IMR-90 (cell line): Measurements from ENCODE around the gene SYNE1. TPM values are rescaled to one million over a fixed set of nuclear protein-coding genes. Genes with fewer than 3 reads are reported as not detected.

Source experiments
- ATAC-seq: fragments of 200-7000 bp; cut with Tn5 transposase; 2 replicates; pipeline ENCODE4 v1.9.1; 2020; ENCODE audit warnings: low read depth, mild to moderate bottlenecking, moderate library complexity
- BruUV-seq: library from RNA; stranded (reverse); fragments of 400-500 nt; replicated peaks from 2 replicates; lab custom pipeline; 2021; lab: Mats Ljungman, UMichigan
- CTCF ChIA-PET: fragments of 300-600 bp; formaldehyde crosslinking; extraction: SDS; loops from one replicate; lab custom pipeline; 2021; ENCODE audit warnings: antibody characterized with exemption; lab: Yijun Ruan, JAX
- POLR2A ChIA-PET: fragments of 300-600 bp; sonication (Branson Sonifier 250); formaldehyde crosslinking; loops from one replicate; lab custom pipeline; 2022; ENCODE audit warnings: antibody characterized with exemption; ENCODE audit not compliant: unreplicated experiment; lab: Charles Lee
- DNase-seq: peaks from one replicate; pipeline ENCODE4 v3.0.0; 2013
- H2AFZ ChIP-seq: replicated peaks from 2 replicates; pipeline ENCODE3; 2013; ENCODE audit warnings: low read length, mild to moderate bottlenecking; ENCODE audit not compliant: poor library complexity
- H2AK5ac ChIP-seq: 2 replicates; pipeline ENCODE4 v1.6.1; 2013; ENCODE audit warnings: low read depth, low read length, inconsistent platforms
- H2AK9ac ChIP-seq: replicated peaks from 2 replicates; pipeline ENCODE3; 2013; ENCODE audit warnings: mild to moderate bottlenecking, low read depth, low read length, moderate library complexity; ENCODE audit not compliant: poor library complexity
- H2BK120ac ChIP-seq: 2 replicates; pipeline ENCODE4 v1.6.1; 2013; ENCODE audit warnings: low read depth, low read length, inconsistent platforms
- H2BK15ac ChIP-seq: 3 replicates; pipeline ENCODE4 v1.6.1; 2013; ENCODE audit warnings: low read depth, low read length, inconsistent platforms
- H2BK20ac ChIP-seq: 2 replicates; pipeline ENCODE4 v1.6.1; 2013; ENCODE audit warnings: low read depth, mild to moderate bottlenecking, inconsistent platforms, low read length, moderate library complexity
- H2BK5ac ChIP-seq: 2 replicates; pipeline ENCODE4 v1.6.1; 2013; ENCODE audit warnings: mild to moderate bottlenecking, low read depth, low read length, inconsistent platforms; ENCODE audit not compliant: poor library complexity, severe bottlenecking
- H3K14ac ChIP-seq: replicated peaks from 2 replicates; pipeline ENCODE4 v1.6.1; 2013; ENCODE audit warnings: low read depth, low read length, inconsistent platforms
- H3K18ac ChIP-seq: 2 replicates; pipeline ENCODE4 v1.6.1; 2013; ENCODE audit warnings: low read depth, low read length, control low read depth
- H3K23ac ChIP-seq: 2 replicates; pipeline ENCODE4 v1.6.1; 2013; ENCODE audit warnings: low read depth, low read length, inconsistent platforms
- H3K27ac ChIP-seq: 2 replicates; pipeline ENCODE4 v1.5.1; 2013; ENCODE audit warnings: mild to moderate bottlenecking, control low read depth, low read length; ENCODE audit not compliant: insufficient read depth
- H3K27me3 ChIP-seq: 2 replicates; pipeline ENCODE4 v1.6.1; 2013; ENCODE audit warnings: low read length; ENCODE audit not compliant: control insufficient read depth, insufficient read depth
- H3K36me3 ChIP-seq: 2 replicates; pipeline ENCODE4 v1.6.1; 2013; ENCODE audit warnings: low read length, mixed read lengths; ENCODE audit not compliant: control insufficient read depth, insufficient read depth
- H3K4ac ChIP-seq: 2 replicates; pipeline ENCODE4 v1.6.1; 2013; ENCODE audit warnings: low read depth, low read length, inconsistent platforms
- H3K4me1 ChIP-seq: 2 replicates; pipeline ENCODE4 v1.6.1; 2013; ENCODE audit warnings: low read length, mixed read lengths; ENCODE audit not compliant: control insufficient read depth, insufficient read depth
- H3K4me2 ChIP-seq: 2 replicates; pipeline ENCODE4 v1.6.1; 2013; ENCODE audit warnings: low read depth, mild to moderate bottlenecking, control low read depth, low read length, moderate library complexity
- H3K4me3 ChIP-seq: 2 replicates; pipeline ENCODE4 v1.5.1; 2013; ENCODE audit warnings: low read depth, mild to moderate bottlenecking, control low read depth, low read length, moderate library complexity; ENCODE audit not compliant: insufficient read depth
- H3K56ac ChIP-seq: 2 replicates; pipeline ENCODE4 v1.6.1; 2013; ENCODE audit warnings: low read length, inconsistent platforms; ENCODE audit not compliant: insufficient read depth; ENCODE audit errors: extremely low read depth
- H3K79me1 ChIP-seq, 2 experiments: 2 replicates each; pipeline ENCODE4 v1.6.1; 2013; ENCODE audit warnings: low read length in 2 of 2, inconsistent platforms in 1 of 2, low read depth in 1 of 2
- H3K9ac ChIP-seq: 2 replicates; pipeline ENCODE4 v1.6.1; 2013; ENCODE audit warnings: low read depth, low read length, control low read depth
- H3K9me1 ChIP-seq: 2 replicates; pipeline ENCODE4 v1.6.1; 2013; ENCODE audit warnings: low read length, inconsistent platforms; ENCODE audit not compliant: insufficient read depth
- H3K9me3 ChIP-seq: 2 replicates; pipeline ENCODE4 v1.6.1; 2013; ENCODE audit warnings: low read length; ENCODE audit not compliant: control insufficient read depth, insufficient read depth
- H4K20me1 ChIP-seq: 2 replicates; pipeline ENCODE4 v1.6.1; 2013; ENCODE audit warnings: low read length, inconsistent platforms; ENCODE audit not compliant: insufficient read depth
- H4K5ac ChIP-seq: 2 replicates; pipeline ENCODE4 v1.6.1; 2013; ENCODE audit warnings: mild to moderate bottlenecking, low read depth, low read length, control low read depth
- H4K8ac ChIP-seq, 2 experiments: 2 replicates each; pipeline ENCODE4 v1.6.1; 2013; ENCODE audit warnings: low read depth in 2 of 2, low read length in 2 of 2, control low read depth in 1 of 2, inconsistent platforms in 1 of 2
- H4K91ac ChIP-seq: 2 replicates; pipeline ENCODE4 v1.6.1; 2013; ENCODE audit warnings: low read depth, low read length, inconsistent platforms; ENCODE audit not compliant: insufficient read depth
- BHLHE40 ChIP-seq: fragments of 150-350 bp; IDR thresholded peaks from 2 replicates; pipeline ENCODE4 v1.6.1; 2016; ENCODE audit warnings: mild to moderate bottlenecking, low read depth, low read length
- CEBPB ChIP-seq: IDR thresholded peaks from 2 replicates; pipeline ENCODE4 v1.6.1; 2012; ENCODE audit warnings: low read depth, low read length, improper control_type of control experiment
- CHD1 ChIP-seq: IDR thresholded peaks from 2 replicates; pipeline ENCODE4 v1.6.1; 2012; ENCODE audit warnings: low read depth, low read length, improper control_type of control experiment
- CTCF ChIP-seq: conservative IDR thresholded peaks from 2 replicates; pipeline ENCODE4 v1.5.1; 2012; ENCODE audit warnings: mild to moderate bottlenecking, low read depth, low read length, improper control_type of control experiment
- ELK1 ChIP-seq: fragments of 150-350 bp; IDR thresholded peaks from 2 replicates; pipeline ENCODE4 v1.6.1; 2016; ENCODE audit warnings: low read depth, mild to moderate bottlenecking, low read length, moderate library complexity, borderline replicate concordance
- FOS ChIP-seq: fragments of 150-350 bp; IDR thresholded peaks from 2 replicates; pipeline ENCODE4 v1.6.1; 2016; ENCODE audit warnings: low read depth, low read length
- MAFK ChIP-seq: IDR thresholded peaks from 2 replicates; pipeline ENCODE4 v1.6.1; 2012; ENCODE audit warnings: low read depth, low read length, improper control_type of control experiment
- MAZ ChIP-seq: IDR thresholded peaks from 2 replicates; pipeline ENCODE4 v1.6.1; 2012; ENCODE audit warnings: low read depth, mild to moderate bottlenecking, low read length, improper control_type of control experiment, moderate library complexity, borderline replicate concordance
- MXI1 ChIP-seq: IDR thresholded peaks from 2 replicates; pipeline ENCODE4 v1.6.1; 2012; ENCODE audit warnings: low read depth, mild to moderate bottlenecking, low read length, moderate library complexity, borderline replicate concordance
- NFE2L2 ChIP-seq: fragments of 150-350 bp; IDR thresholded peaks from 2 replicates; pipeline ENCODE4 v1.6.1; 2016; ENCODE audit warnings: low read depth, mild to moderate bottlenecking, low read length
- POLR2A ChIP-seq: IDR thresholded peaks from 2 replicates; pipeline ENCODE4 v1.6.1; 2012; ENCODE audit warnings: mild to moderate bottlenecking, low read depth, low read length
- RAD21 ChIP-seq: IDR thresholded peaks from 2 replicates; pipeline ENCODE4 v1.6.1; 2012; ENCODE audit warnings: low read length, improper control_type of control experiment
- RCOR1 ChIP-seq: IDR thresholded peaks from 2 replicates; pipeline ENCODE4 v1.6.1; 2012; ENCODE audit warnings: mild to moderate bottlenecking, low read length, improper control_type of control experiment; ENCODE audit not compliant: insufficient replicate concordance
- RFX5 ChIP-seq: IDR thresholded peaks from 2 replicates; pipeline ENCODE4 v1.8.0; 2012; ENCODE audit warnings: low read depth, mild to moderate bottlenecking, low read length, moderate library complexity
- SMC3 ChIP-seq: fragments of 150-350 bp; IDR thresholded peaks from 2 replicates; pipeline ENCODE4 v1.6.1; 2016; ENCODE audit warnings: low read depth, mild to moderate bottlenecking, antibody characterized with exemption, low read length, moderate library complexity
- USF2 ChIP-seq: fragments of 150-350 bp; IDR thresholded peaks from 2 replicates; pipeline ENCODE4 v1.6.1; 2017; ENCODE audit warnings: mild to moderate bottlenecking, antibody characterized with exemption, low read length, low read depth
- WGBS, 2 experiments: methylation state at CpG; one replicate each; pipeline versions ENCODE4 v1.1.5 to v1.1.7; 2013; ENCODE audit warnings: missing lambda C conversion rate in 2 of 2; ENCODE audit not compliant: insufficient read length in 1 of 2; ENCODE audit errors: extremely low coverage in 2 of 2; 5-methylcytosine and 5-hydroxymethylcytosine counted together
- dilution Hi-C: fragments of 300-500 bp; cut with HindIII; formaldehyde crosslinking; loops from one replicate; pipeline ENCODE4 v1.14.3; 2018; ENCODE audit warnings: low sequenced_read_pairs; ENCODE audit not compliant: unreplicated experiment
- in situ Hi-C: fragments of 300-500 bp; cut with MboI; formaldehyde crosslinking; loops from 3 replicates; pipeline ENCODE4 v1.14.3; 2019; ENCODE audit warnings: low sequenced_read_pairs, inconsistent platforms, mixed read lengths
- intact Hi-C: fragments of 100-400 bp; cut with micrococcal nuclease; formaldehyde crosslinking; loops from 2 replicates; pipeline ENCODE4 v1.10.0; 2022
- polyA plus RNA-seq, 3 experiments: library from polyadenylated mRNA; depleted of rRNA; stranded (reverse); fragments of >200 nt; gene quantifications; 2 replicates each; pipeline ENCODE4 v1.2.3, GENCODE V29; 2012; ENCODE audit warnings: low replicate concordance in 1 of 3
- total RNA-seq: library from RNA; depleted of rRNA; stranded (reverse); fragments of >200 nt; gene quantifications from 2 replicates; pipeline ENCODE4 v1.2.3, GENCODE V29; 2012

SYNE1 gene
- total and polyA plus RNA-seq, 2 of the 4 experiments (the other 2 are of a cell fraction) = 34.1 to 159 TPM

- H2BK15ac ChIP-seq = no peak overlapping the region
- dilution Hi-C loops (no loop called here), in situ Hi-C loops (no loop called here), intact Hi-C loops (no loop called here)
- no peak overlapping the region for H2AK9ac ChIP-seq
- no peak overlapping the region for H3K4ac ChIP-seq
- no peak overlapping the region for H4K91ac ChIP-seq
- no peaks in the 10 kb centered on the region for H3K27me3 ChIP-seq
- no peaks in the 10 kb centered on the region for H3K9me3 ChIP-seq
- ATAC-seq = no peak
- no peak overlapping the region for H2BK20ac ChIP-seq
- POLR2A ChIA-PET = no interaction called here
- H3K4me2 ChIP-seq = no peak overlapping the region
- H4K8ac ChIP-seq = no peak overlapping the region
- no peaks in the 10 kb centered on the region for H3K36me3 ChIP-seq
- no peak for DNase-seq
- H3K27ac ChIP-seq = no peak overlapping the region
- H3K79me1 ChIP-seq = peaks cover 0 to 12% of the 10 kb centered on the region in 2 experiments; a peak in 2 of 4 replicates
- CTCF ChIA-PET = interaction anchor here (1.0 kb wide), 1 partner anchor 19 kb away, joined by 3 read pairs; no protein-coding TSS in a partner anchor
- no peak overlapping the region for H2BK120ac ChIP-seq
- no TSS peak for BruUV-seq
- no peak overlapping the region for H3K14ac ChIP-seq
- H3K18ac ChIP-seq = no peak overlapping the region
- TF ChIP-seq MAFK = no peak
- TF ChIP-seq USF2 = no peak
- no peak for TF ChIP-seq CTCF
- no peak for TF ChIP-seq NFE2L2
- TF ChIP-seq CHD1 = no peak
- no peak for TF ChIP-seq POLR2A
- TF ChIP-seq FOS = no peak
- no peak for TF ChIP-seq RAD21
- no peak for TF ChIP-seq BHLHE40
- TF ChIP-seq MXI1 = no peak
- TF ChIP-seq RCOR1 = no peak
- no peak for TF ChIP-seq RFX5
- no peak for TF ChIP-seq ELK1
- TF ChIP-seq SMC3 = no peak
- TF ChIP-seq CEBPB = no peak
- no peak for TF ChIP-seq MAZ
- no peaks in the 10 kb centered on the region for H4K20me1 ChIP-seq
- no peak overlapping the region for H2AK5ac ChIP-seq
- H3K56ac ChIP-seq = no peak overlapping the region
- no CpG with 5 or more reads among the region's 3 CpGs for whole genome bisulfite sequencing, 2 experiments
- H3K4me1 ChIP-seq = no peaks in the 10 kb centered on the region
- H3K4me3 ChIP-seq = no peak overlapping the region
- H3K9me1 ChIP-seq = no peaks in the 10 kb centered on the region
- no peak overlapping the region for H2AFZ ChIP-seq
- no peak overlapping the region for H4K5ac ChIP-seq
- H3K9ac ChIP-seq = no peak overlapping the region
- no peak overlapping the region for H3K23ac ChIP-seq
- H2BK5ac ChIP-seq = no peak overlapping the region
These were observed 51.9 kb downstream of the SYNE1 start for GRCh38 chr6:152585236-152585635.
